COLO829 (cell line): ENCODE data around the gene HSPB8.
"Not testable (repeated sequence)": the region's sequence is repeated elsewhere in the genome, so short reads cannot be mapped to it uniquely, and the experiment has no call there.

ENCODE experiments used
- DNase-seq: peaks from one replicate; pipeline ENCODE4 v3.0.0; 2012; ENCODE audit warnings: low spot score

The HSPB8 gene

GRCh38 chr12:119206348-119207062, 27.8 kb downstream of the HSPB8 start:
- DNase-seq: no peak

- DNase-seq: no peak
Observed at GRCh38 chr12:119207063-119207560, 28.4 kb downstream of the HSPB8 start.

GRCh38 chr12:119208626-119209061, 29.9 kb downstream of the HSPB8 start:
- no peak for DNase-seq

- no peak for DNase-seq
Observed at GRCh38 chr12:119211884-119212283, 33.2 kb downstream of the HSPB8 start.

DNA sequence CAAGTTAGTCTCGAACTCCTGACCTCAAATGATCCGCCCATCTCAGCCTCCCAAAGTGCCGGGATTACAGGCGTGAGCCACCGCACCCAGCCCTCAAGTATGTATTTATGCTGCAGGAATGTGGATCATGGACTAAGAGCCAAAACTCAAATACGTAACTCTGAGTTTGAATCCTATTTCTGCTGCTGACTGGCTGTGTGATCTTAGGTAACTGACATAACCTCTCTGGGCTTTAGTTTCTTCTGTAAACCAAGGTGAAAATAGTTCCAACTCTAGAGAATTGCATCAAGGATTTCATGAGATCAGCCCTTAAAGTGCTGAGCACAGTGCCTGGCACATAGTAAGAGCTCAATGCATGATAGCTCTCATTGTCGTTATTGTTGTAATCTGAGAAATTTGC, 37.4 kb downstream of the HSPB8 start:
- DNase-seq: no peak

GRCh38 chr12:119218875-119219274, 40.1 kb downstream of the HSPB8 start:
- not testable (repeated sequence) for DNase-seq

DNA sequence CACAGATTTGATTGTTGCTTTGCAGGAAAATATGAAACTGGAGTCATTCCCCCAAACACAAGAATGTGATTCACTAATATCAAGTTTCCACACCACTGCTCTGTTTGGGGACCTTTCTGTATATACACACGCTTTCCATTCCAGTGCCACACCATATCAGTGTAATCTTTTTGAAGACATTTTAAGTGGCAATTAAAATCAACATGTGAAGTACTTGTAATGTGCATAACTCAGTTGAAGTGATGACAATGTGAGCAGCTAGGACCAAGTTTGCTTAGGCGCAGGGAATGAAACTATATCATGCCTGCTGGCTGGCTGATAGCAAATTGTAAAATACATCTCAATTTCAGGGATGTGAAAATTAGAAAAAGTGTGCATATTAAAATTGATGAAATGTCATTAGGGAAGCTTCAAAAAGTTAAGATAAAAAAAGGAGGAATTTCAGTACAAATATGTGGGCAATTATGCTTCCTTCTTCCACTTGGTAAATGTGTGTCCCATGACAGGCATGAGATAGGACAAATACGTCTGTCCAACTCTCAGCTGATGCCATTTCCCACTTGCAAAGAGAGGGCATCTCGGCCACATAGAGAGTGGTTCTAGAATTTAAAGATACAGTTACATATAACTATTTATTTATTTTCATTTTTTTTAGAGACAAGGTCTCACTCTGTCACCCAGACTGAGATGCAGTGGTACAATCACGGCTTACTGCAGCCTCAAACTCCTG, 43.7 kb downstream of the HSPB8 start:
- DNase-seq: no peak

DNA sequence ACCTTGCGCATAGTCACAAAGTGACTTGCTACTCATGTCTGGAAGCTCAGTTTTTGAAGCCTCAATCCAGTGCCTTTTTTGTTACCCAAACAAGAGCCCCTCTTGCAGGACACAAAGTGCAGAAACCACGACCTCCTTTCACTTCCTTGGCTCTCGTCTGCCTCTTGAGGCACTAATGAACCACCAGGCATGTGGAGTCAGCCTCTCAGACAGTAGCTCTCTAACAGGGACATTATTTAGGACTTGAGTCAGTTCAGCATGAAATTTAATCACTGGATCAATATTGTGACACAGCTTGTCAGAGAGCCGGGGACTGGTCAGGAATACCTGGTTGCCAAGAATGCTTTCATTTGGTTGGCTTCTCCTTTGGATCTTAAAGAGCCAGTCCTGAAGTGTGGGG, 46.7 kb downstream of the HSPB8 start:
- DNase-seq: no peak

- DNase-seq: no peak
Observed at GRCh38 chr12:119227292-119227691, 48.6 kb downstream of the HSPB8 start.

- no peak for DNase-seq
Observed at GRCh38 chr12:119229205-119229604, 50.5 kb downstream of the HSPB8 start.

DNA sequence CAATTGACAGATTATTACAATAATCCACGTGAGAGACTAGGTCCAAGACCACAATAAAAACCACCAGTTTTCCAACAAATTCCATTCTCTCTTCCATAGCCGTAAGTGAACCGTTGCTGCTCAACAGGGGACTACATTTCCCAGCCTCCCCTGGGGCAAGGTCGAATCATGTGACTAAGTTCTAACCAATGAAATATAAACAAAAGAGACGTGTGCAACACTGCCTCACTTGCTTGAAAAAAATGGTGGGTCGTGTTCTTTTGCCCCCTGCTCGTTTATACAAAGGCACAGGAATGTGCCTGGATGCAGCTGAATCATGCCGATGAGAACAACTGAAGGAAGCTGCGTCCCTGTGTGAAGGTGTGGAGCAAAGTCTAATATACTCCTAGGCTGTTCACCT, 51.1 kb downstream of the HSPB8 start:
- peak; percentile 68 for DNase-seq

GRCh38 chr12:119230807-119231206, 52.1 kb downstream of the HSPB8 start:
- DNase-seq: no peak

- DNase-seq: no peak
Observed at GRCh38 chr12:119231774-119232173, 53.0 kb downstream of the HSPB8 start.

DNA sequence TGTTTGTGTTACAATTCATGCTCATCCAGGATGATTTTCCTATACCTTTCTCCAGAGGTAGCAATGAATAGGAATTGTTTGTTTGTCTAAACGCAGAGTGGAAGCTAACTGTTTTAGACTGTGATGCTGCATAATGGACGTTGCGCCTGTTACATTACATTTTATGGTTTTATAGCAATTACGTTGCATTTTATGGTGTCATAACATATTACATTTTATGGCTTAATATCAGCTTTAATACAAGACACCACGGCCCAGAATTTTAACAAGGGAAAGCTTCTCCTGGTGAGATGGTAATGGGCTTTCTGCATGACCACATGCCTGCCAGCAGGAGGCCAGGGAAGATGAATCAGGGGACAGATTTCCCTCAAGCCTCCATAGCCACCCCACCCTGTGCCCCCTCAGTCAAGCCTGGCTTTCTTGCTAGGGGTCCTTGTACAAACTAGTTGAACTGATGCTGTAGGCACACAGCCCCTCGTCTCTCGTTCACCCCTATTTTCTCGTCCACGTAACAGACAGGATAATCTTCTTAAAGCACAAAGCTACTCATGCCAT, 56.5 kb downstream of the HSPB8 start:
- no peak for DNase-seq

- no peak for DNase-seq
Observed at GRCh38 chr12:119236372-119236771, 57.6 kb downstream of the HSPB8 start.

DNA sequence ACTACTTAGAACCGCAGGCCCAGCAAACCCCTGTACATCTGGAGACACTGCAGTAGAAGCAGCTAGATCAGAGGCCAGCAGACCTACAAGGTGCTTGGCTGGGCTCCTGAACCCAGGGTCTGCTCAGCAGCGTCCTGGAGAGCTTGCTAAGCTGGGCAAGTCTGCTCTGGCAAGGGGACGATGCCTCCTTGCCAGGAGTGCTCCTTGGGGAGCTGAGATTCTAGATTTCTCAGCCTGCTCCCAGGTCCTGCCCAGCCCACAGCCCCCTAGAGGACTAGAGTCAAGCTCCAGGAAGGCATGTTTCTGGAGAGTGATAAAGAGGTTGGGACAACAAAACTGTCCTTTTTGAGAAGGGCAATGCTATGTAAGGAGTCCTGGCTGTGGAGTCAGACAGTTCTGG, 60.3 kb downstream of the HSPB8 start:
- no peak for DNase-seq

GRCh38 chr12:119241049-119241448, 62.3 kb downstream of the HSPB8 start:
- DNase-seq: no peak

DNA sequence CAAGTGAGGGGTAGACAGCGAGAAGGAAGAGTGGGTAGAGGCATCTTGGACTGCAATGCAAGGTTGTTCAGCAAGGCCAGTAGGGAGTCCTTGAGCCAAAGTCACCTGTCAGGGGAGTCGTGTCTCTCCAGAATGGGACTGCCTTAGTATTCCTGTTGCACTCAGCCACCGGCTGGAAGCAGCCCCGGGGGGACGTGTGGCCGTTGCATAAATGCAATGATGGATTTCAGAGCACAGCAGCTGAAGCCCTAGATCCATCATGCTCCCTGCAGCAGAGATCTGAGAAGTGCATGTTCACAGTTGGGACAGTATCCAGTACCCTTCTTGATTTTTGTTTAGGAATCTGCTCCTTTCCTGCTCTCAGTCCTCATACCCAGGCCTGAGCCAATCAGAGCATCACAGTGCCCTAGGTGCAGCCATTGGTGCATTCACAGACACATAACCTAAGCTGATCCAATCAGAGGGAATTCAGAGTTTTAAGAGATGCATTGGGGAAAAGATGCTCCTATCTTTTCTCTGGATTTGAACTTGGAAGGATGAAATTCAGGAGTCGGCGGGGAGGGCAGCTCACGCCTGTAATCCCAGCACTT, 62.9 kb downstream of the HSPB8 start:
- no peak for DNase-seq
